ENCODE data around the gene PCDHGB2.

PCDHGB2 gene

GRCh38 chr5:141403387-141403786 is 43.6 kb downstream of the PCDHGB2 start:
- TF ChIP-seq CTCF (IDR thresholded peaks at IDR 0.05; ENCODE audit: unreplicated experiment in 3 of 3), result no peak
- peaks cover 70% of the 10 kb centered on the region for H3K9me3 Mint-ChIP-seq
- peaks cover 11% of the 10 kb centered on the region for H3K27me3 Mint-ChIP-seq (ENCODE audit: low read depth)
- H3K4me1 Mint-ChIP-seq, result peaks cover 4% of the 10 kb centered on the region
- H3K27ac Mint-ChIP-seq, result no peak overlapping the region
- no peak overlapping the region for H3K4me3 Mint-ChIP-seq
- H3K36me3 Mint-ChIP-seq (ENCODE audit: low read depth), result peaks cover 53% of the 10 kb centered on the region

GRCh38 chr5:141407790-141408505 is 48.2 kb downstream of the PCDHGB2 start, which contains the start of gene PCDHGB6:
PCDHGB6 (plus strand) TSS chr5:141408021; CDS start chr5:141408203, 182 bp downstream.
- peaks cover 21% of the 10 kb centered on the region for H3K27me3 Mint-ChIP-seq (ENCODE audit: low read depth)
- H3K36me3 Mint-ChIP-seq (ENCODE audit: low read depth), result peaks cover 79% of the 10 kb centered on the region
- peak within 1 kb of the TSS; percentile 95 to 98 (median 96) for H3K27ac Mint-ChIP-seq
- peak within 1 kb of the TSS; percentile 95 to 96 (median 95) for H3K4me3 Mint-ChIP-seq
- peaks cover 15% of the 10 kb centered on the region for H3K4me1 Mint-ChIP-seq
- H3K9me3 Mint-ChIP-seq, result peaks cover 70% of the 10 kb centered on the region
- peak; percentile 85 to 96 (median 93) for TF ChIP-seq CTCF (IDR thresholded peaks at IDR 0.05; ENCODE audit: unreplicated experiment in 3 of 3)

DNA sequence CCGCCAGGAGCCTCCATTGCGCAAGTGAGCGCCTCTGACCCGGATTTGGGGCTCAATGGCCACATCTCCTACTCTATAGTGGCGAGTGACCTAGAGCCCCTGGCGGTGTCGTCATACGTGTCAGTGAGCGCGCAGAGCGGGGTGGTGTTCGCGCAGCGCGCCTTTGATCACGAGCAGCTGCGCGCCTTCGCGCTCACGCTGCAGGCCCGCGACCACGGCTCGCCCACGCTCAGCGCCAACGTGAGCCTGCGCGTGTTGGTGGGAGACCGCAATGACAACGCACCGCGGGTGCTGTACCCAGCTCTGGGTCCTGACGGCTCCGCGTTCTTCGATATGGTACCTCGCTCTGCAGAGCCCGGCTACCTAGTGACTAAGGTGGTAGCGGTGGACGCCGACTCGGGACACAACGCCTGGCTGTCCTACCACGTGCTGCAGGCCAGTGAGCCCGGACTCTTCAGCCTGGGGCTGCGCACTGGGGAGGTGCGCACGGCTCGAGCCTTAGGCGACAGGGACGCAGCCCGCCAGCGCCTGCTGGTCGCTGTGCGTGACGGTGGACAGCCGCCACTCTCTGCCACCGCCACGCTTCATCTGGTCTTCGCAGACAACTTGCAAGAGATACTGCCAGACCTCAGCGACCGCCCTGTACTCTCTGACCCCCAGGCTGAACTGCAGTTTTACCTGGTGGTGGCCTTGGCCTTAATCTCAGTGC is 50.0 kb downstream of the PCDHGB2 start:
- H3K27me3 Mint-ChIP-seq (ENCODE audit: low read depth), result peaks cover 27% of the 10 kb centered on the region
- H3K9me3 Mint-ChIP-seq, result peaks cover 73% of the 10 kb centered on the region
- peaks cover 15% of the 10 kb centered on the region for H3K4me1 Mint-ChIP-seq
- no peak for TF ChIP-seq CTCF (IDR thresholded peaks at IDR 0.05; ENCODE audit: unreplicated experiment in 3 of 3)
- peaks cover 87% of the 10 kb centered on the region for H3K36me3 Mint-ChIP-seq (ENCODE audit: low read depth)
- peak overlapping the region; percentile 77 to 95 (median 80) for H3K4me3 Mint-ChIP-seq
- H3K27ac Mint-ChIP-seq, result peak overlapping the region in 2 of 3 experiments; percentile 56 to 86

DNA sequence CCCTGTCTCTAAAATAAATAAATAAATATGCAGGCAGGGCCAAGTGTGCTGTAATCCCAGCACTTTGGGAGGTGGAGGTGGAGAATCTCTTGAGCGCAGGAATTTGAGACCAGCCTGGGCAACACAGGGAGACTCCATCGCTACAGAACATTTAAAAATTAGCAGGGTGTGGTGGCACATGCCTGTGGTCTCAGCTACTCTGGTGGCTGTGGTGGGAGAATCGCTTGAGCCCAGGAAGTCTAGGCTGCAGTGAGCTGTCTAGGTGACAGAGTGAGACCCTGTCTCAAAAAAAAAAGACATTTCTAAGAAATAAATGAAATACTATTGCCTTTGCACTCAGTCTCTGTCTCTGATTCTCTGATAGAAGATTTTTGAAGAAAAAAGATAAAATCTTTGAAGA is 51.8 kb downstream of the PCDHGB2 start:
- Mint-ChIP-seq H3K27me3 (ENCODE audit: low read depth) (peaks cover 23% of the 10 kb centered on the region), H3K9me3 (peaks cover 75% of the 10 kb centered on the region), H3K4me1 (peaks cover 15% of the 10 kb centered on the region), H3K4me3 (peak overlapping the region; percentile 50 to 72 (median 69)), H3K36me3 (ENCODE audit: low read depth) (peaks cover 92% of the 10 kb centered on the region), H3K27ac (no peak overlapping the region)
- no peak for TF ChIP-seq CTCF (IDR thresholded peaks at IDR 0.05; ENCODE audit: unreplicated experiment in 3 of 3)

Measured in nephron (organoid).